GM21576 (cell line): ENCODE results near the gene VAMP3.

ENCODE experiments used
- ATAC-seq: cut with Tn5 transposase; IDR thresholded peaks from one replicate; pipeline ENCODE4 v1.9.1; 2021; ENCODE audit warnings: mild to moderate bottlenecking, moderate library complexity; ENCODE audit not compliant: unreplicated experiment

Gene VAMP3

DNA sequence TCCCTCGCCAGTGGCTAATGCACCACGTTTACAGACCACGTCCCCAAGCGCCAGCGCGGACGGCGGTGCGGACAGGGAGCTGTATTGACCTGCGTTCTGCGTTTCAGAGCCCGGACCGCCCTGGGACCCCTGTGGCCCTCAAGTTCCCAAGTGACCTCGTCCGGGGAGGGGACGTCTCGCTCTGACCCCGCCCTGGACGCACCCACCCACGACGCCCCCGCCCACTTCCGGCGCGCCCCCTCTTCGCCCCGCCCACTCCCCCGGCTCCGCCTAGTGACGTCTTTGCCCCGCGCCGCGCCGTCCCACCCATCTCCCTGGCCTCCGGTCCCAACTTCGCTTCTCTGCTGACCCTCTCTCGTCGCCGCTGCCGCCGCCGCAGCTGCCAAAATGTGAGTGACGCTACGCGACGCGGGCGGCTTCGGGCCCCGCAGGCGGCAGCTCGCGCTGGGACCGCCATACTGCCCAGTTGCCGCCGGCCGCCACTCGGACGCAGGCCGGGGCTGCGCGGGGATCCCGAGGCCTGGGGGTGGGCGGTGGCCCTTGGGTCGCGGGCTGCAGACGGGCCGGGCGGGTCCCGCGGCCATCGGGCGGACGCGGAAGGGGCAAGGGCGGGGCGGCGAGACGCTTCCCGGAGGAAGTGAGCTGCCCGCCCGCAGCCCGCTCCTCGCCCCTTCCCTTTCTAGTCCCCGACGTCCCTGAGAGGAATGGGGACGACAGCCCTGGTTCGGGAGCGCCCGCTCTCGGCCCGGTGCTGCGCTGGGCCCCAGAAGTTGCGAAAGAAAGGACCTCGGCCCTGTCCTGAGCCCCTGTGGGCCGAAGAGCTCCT lies at the start of gene VAMP3:
VAMP3 (plus strand) TSS at position 300 of the 826 bp plus-strand sequence; CDS start at position 388, 88 bp downstream.
- ATAC-seq: peak; percentile 74

DNA sequence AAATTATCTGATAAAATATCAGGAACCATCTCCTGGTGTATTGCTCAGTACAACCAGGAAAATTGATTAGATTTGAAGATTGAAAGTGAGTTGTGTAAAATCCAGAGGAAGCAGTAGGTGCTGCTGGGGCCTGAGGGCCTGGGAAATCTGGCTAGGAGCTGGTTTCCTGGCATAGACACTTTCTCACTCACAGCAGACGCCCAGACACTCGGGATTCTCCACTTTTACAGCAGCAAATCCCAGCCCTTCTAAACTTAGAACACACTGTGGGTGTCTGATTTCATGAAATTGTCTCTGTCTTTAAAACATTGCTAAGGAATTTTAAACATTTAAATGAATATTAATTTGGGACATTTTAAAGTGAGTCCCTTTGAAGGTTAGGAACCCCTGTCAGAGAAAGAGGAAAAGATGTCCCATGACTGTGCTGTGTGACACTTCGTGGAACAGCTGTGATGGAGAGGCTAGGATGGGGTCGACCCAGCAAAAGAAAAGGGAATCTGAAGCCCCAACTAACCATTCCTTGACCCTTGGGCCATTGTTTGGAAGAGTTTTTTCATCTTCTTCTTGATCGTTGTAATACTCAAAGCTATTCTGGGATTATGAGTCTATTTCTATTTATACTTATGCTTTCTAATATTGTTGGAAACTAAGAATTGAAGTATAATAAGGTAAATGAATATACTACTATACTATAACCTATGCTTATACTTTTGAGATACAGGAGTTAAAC lies 49.0 kb upstream of the VAMP3 start:
- no peak for ATAC-seq

GRCh38 chr1:7722670-7723012 lies 48.5 kb upstream of the VAMP3 start:
- ATAC-seq: no peak

- ATAC-seq: no peak
Measured at GRCh38 chr1:7726623-7727022, 44.5 kb upstream of the VAMP3 start.

GRCh38 chr1:7727809-7728471 lies 43.2 kb upstream of the VAMP3 start:
- no peak for ATAC-seq

DNA sequence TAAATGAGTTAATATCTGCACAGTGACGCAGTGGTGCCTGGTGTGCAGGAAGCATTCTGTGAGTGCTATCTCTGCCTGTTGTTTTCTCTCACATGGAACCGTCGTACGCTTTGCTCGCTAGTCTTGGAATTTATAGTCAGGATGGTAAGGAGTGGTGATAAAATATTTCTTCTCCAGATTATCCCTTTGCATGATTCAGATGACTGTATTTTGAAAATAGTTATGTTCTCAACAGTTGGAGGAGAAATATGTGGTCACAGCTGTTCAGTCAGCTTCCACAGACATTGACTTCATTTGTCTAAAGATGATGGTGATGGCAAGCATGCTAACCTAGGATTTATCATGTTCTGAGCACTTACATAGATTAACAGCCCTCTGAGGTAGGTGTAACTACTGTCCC lies 41.3 kb upstream of the VAMP3 start:
- no peak for ATAC-seq

DNA sequence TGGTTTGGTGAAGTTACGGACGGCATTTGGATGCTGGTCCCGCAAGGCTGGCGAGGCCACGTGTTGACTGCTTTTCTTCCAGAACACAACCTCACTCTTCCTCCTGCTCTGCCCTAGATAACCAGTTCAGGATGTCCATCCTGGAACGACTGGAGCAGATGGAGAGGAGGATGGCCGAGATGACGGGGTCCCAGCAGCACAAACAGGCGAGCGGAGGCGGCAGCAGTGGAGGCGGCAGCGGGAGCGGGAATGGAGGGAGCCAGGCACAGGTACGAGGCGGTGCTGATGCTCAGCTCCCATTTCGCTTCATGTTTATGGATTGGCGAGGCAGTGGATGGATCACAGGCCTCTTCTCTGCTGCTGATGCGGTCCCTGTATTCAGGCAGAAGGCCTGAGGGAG lies 38.8 kb upstream of the VAMP3 start:
- no peak for ATAC-seq

GRCh38 chr1:7733276-7733675 lies 37.8 kb upstream of the VAMP3 start:
- ATAC-seq: no peak

GRCh38 chr1:7738044-7738443 lies 33.1 kb upstream of the VAMP3 start:
- no peak for ATAC-seq

DNA sequence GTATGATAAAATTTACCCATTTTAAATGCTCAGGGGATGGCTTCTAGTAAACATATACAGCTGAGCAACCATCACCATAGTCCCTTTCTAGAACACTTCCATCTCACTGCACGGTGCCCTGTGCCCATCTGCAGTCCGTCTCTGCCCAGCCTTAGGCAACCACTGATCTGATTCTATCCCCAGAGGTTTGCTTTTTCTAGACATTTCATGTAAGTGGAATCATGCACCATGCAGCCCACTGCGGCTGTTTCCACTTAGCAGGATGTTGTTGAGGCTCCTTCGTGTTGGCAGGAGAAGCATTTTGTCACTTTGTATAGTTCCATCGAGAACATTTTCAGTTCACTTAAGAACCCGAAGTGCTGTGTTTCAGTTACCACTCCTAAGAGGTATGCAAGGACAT lies 27.8 kb upstream of the VAMP3 start:
- ATAC-seq: no peak

DNA sequence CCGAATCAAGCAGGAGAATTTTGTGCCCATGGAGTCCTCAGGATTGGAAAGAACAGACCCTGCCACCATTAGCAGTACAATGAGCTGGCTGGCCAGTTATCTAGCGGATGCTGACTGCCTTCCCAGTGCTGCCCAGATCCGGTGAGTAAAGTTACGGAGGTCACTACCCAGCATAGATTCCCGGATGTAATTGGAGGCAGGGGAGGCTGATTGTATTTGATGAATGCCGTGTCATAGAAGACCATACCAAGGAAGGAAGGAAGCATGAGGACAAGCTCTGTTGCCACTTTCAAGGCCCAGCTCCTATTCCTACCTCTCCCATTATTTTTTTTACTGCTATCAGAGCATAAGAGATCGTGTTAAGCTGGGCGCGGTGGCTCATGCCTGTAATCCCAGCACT lies 26.2 kb upstream of the VAMP3 start:
- no peak for ATAC-seq

GRCh38 chr1:7745783-7746182 lies 25.3 kb upstream of the VAMP3 start:
- ATAC-seq: no peak

- ATAC-seq: no peak
Measured at GRCh38 chr1:7747605-7748004, 23.5 kb upstream of the VAMP3 start.

DNA sequence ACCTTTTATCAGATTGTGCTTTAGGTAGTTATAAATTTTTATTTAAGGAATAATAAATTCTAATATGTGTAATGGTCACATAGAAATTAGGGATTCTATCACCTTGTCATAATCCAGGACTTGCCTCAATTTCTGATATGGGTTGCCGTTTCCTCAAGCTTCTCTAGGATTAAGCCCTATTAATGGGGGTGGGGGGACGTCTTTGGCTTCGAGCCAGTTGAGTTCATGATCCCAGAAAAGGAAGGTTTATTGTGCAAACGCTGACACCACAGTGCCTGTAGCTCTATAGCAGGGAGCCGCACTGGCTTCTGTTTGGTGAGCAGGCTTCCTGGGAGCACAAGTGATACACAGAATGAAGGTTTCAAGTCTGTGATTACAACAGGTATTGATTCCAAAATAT lies 22.0 kb upstream of the VAMP3 start:
- no peak for ATAC-seq

- ATAC-seq: no peak
Measured at GRCh38 chr1:7751174-7751573, 19.9 kb upstream of the VAMP3 start.

- no peak for ATAC-seq
Measured at GRCh38 chr1:7752512-7753417, 18.3 kb upstream of the VAMP3 start.

DNA sequence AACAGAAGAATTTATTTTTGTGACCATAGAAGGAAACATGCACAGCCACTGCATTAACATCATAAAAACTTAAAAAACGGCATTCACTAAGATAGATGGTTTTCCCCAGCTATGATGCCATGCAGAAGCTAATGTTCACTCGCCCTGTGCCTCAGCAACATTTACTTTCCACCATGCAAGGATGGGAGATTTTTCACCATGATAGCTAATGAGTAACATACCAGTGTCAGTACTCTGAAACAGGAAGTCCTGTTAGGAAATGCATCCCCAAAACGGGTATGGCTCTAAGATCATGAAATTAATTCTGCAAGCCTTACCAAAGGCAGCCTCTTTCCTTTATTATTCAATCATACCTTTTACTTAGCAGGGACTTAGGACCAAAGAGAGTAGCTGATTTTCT lies 17.5 kb upstream of the VAMP3 start:
- ATAC-seq: no peak

- ATAC-seq: no peak
Measured at GRCh38 chr1:7754234-7754633, 16.9 kb upstream of the VAMP3 start.

GRCh38 chr1:7755448-7755847 lies 15.6 kb upstream of the VAMP3 start:
- no peak for ATAC-seq

DNA sequence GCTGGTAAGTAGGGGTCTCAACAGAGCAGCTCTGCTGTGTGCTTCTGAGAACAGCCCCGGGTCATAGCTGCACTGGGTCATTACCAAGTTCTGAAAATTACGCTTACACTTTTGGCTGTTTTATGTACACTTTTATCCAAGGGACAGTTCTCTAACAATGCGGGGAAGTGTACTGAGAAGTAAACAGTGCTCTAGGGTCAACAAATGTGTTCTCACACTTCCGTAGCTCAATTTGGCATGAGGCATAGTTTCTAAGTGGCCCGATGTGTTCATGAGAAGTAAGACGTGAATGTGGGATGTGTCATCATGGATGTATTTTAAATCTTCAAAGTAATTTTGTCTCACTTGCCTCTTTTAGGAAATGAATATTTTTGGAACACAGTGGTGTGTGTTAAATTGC lies 10.9 kb upstream of the VAMP3 start:
- ATAC-seq: no peak

- no peak for ATAC-seq
Measured at GRCh38 chr1:7761103-7761502, 10.0 kb upstream of the VAMP3 start.
